Dedifferentiated amniotic fluid mesenchymal stem cell (primary cell): ENCODE measurements around the gene HPS3.

ENCODE experiments used
- DNase-seq: peaks from one replicate; pipeline ENCODE4 v3.0.0-alpha.2; 2016; ENCODE audit errors: extremely low spot score

Gene HPS3

DNA sequence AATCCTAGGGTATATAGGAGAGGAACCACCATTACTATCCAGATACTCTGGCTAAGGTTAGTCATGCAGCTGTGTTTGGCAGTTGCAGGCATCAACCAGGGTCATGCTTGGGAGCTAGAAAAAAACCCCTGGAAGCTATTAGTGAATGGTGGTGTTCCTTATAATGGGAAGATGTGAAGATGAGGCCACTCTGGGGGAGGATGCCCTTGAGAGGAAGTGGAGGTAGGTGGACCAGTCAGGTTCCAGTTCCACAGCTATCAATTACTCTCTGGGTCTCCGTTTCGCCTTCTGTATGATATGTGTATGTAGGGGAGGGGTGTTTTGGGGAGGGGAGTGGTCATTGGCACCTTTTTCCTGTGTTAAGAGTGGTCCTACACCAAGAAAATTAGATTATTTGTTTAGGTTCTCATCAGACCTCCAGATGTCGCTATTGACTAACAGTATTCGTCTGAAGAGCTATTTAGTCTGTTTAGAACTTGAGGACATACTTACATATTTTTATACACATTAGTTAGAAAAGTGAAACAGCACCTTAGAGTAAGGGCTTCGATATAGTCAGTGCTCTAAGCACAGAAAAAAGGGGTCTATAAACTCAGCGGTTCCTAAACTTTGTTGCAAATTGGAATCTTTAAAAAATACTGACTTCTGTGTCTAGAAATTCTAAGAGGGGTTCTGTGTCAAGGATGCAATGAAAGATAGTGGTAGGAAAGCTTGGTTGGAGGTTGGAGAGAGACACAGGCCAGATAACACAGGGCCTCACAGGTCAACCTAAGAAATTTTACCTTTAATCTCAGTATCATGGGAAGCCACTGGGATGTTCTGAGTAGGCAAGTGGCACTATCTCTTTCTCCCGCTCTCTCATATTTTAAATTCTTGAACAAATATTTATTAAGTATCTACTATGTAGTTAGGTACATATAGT, 9.1 kb upstream of the HPS3 start:
- peak; percentile 80 for DNase-seq

GRCh38 chr3:149122721-149123578, 6.5 kb upstream of the HPS3 start:
- no peak for DNase-seq

DNA sequence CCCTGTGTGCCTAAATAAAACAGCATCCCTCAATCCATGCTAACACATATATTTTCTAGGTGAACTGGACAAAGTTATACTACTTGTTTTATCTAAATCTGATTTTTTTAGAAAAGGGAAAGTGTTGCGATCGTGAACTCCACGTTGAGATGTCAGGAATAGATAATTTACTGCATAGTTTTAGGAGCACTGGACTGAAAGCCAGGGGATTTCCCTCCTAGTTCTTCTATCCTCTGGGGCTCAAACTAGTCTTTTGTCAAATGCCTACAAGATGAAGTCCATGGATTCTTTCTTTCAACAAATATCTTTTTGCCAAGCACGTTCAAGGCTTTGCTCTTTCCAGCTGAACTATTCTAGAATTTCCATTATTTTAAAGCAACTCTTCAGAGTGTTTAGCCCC, 617 bp upstream of the HPS3 start:
- DNase-seq: no peak

DNA sequence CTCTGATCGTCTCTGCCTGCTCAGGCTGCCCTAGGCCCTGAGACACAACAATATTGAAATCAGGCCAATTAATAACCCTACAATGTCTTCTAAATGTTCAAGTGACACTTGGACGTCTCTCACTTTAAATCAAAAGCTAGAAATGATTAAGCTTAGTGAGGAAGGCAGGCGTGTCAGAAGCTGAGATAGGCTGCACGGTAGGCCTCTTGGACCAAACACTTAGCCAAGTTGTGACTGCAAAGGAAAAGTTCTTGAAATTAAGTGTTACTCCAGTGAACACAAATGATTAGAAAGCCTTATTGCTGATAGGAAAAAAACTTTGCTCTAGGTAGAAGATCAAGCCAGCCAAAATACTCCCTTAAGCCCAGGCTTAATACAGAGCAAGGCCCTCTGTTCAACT, 2.2 kb downstream of the HPS3 start:
- no peak for DNase-seq

GRCh38 chr3:149134575-149134974, 5.1 kb downstream of the HPS3 start:
- DNase-seq: no peak

DNA sequence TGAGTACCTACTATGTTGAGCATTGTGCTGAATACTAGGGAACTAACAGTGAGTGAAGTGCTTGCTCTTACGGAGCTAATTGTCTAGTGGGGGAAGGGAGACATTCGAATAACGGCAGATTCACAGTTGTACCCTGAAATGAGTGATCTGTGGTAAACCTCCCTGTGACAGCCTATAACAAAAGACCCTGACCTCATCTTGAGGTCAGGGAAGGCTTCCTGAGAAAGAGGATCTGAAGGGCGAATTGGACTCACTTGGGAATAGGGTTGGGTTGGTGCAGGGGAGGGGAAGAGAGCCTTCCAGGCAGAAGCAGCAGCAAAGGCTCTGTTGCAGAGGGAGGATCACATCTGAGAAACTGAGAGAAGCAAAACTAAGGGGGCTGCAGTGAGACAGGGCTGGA, 13.2 kb downstream of the HPS3 start:
- DNase-seq: no peak

GRCh38 chr3:149145356-149145755, 15.9 kb downstream of the HPS3 start:
- no peak for DNase-seq

- no peak for DNase-seq
Observed at GRCh38 chr3:149145974-149146373, 16.5 kb downstream of the HPS3 start.

GRCh38 chr3:149150436-149150835, 21.0 kb downstream of the HPS3 start:
- no peak for DNase-seq

DNA sequence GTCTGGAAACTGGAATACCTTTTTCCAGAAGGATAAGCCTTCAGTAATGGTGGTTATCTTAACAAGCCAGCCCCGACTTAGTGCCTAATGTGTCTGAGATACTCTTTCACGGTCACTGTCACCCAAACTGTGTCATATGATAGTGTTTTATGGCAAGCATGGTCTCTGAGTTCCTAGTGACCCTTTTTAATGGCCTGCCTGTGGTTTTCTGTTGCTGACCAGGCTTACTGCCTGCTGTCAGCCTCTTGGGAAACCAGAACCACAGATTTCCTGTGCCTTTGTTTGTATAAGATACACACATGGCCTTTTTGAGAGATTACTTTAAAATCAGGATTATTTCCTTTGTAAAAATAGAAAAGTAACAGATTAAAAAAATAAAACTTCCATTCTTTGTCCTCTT, 22.4 kb downstream of the HPS3 start:
- no peak for DNase-seq

DNA sequence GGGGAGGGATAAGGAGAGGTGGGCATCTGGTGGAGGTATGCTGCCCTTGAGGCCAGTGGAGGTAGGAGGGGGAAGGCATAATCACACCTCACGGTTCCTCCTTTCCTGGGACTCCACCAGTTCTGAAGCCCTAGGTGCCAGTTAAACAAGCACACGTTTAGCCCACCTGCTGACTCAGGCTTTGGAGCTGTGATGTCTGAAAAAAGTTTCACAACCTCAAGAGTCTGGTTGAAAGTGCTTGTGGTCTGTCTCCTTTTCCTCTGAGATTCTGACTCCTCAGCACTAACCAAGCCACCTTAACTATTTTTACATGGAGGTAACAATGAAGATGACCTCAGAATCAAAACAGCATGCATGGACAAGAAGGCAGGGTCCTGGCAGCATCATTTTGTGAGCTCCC, 23.0 kb downstream of the HPS3 start:
- DNase-seq: no peak

DNA sequence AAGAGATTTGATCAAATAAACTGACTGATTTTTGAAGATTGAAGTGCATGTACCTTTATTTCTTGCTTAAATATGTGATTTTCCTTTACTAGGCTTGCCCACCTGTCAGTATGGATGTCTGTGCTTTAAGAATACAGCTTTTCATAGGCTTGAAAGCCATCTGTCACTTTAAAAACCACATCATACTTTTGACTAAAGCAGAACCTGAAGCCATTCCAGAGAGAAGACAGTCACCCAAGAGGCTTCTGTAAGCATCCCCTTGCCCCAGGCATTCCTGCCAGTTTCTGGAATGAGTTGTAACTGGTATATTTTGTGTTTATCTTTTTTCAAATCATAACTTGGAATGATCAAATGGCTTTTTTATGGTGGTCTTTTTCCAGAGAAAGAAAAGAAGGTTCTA, 24.0 kb downstream of the HPS3 start:
- no peak for DNase-seq

GRCh38 chr3:149160754-149161300, 31.4 kb downstream of the HPS3 start:
- no peak for DNase-seq

- no peak for DNase-seq
Observed at GRCh38 chr3:149162007-149162406, 32.6 kb downstream of the HPS3 start.

GRCh38 chr3:149163066-149163465, 33.6 kb downstream of the HPS3 start:
- no peak for DNase-seq

GRCh38 chr3:149167898-149168297, 38.5 kb downstream of the HPS3 start:
- DNase-seq: no peak

DNA sequence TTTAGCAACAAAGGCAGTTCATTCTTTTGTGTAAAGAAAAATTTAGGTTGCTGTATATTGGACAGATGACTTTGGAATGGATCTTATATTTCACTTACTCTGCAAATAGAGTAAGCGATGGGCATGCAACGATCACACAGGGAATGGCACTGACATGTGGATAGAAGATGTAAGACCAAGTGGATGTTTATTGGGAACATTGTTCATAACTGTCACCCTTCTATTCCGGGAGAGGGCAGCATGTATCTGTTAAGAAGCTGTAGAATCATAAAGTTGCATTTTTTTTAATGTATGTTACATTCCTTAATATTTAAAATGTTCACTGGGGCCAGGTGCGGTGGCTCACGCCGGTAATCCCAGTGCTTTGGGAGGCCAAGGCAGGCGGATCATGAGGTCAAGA, 41.2 kb downstream of the HPS3 start:
- no peak for DNase-seq

DNA sequence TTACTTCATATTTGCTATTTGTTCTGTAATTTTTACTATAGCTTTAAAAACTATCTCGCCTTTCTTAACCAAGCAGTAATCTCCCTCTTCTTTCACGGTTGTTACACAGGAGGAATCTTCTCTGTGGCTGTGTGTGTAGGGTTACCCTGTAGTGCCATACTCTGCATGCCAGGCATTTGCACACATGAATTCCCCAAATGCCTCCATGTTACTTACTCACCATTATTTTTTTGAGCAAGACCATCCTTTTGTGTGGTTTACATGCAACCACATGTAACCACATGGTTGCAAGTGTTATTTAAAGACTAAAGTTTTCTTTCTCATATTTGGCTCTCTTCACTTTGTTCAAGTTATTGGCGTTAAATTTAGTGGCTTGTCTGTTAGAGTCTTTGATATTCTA, 45.5 kb downstream of the HPS3 start:
- peak; percentile 47 for DNase-seq

- no peak for DNase-seq
Observed at GRCh38 chr3:149177122-149177521, 47.7 kb downstream of the HPS3 start.

DNA sequence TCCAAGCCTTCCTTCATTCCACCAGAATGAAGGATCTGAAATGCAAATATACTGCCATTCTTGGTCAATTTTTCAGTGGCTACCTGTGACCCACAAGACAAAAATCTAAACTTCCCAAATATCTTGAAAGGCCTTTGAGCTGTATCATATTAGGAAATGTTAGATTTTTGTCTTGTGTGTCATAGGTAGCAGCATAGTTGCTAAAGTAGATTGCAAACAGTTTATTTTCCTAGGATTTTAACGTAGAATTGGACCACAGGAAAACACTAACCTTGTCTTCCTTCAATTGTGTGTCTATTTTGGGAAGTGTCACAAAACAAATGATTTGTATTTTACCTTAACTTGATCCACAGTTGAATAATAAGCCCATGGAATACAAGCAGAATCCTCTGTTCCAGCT, 49.8 kb downstream of the HPS3 start:
- DNase-seq: no peak

DNA sequence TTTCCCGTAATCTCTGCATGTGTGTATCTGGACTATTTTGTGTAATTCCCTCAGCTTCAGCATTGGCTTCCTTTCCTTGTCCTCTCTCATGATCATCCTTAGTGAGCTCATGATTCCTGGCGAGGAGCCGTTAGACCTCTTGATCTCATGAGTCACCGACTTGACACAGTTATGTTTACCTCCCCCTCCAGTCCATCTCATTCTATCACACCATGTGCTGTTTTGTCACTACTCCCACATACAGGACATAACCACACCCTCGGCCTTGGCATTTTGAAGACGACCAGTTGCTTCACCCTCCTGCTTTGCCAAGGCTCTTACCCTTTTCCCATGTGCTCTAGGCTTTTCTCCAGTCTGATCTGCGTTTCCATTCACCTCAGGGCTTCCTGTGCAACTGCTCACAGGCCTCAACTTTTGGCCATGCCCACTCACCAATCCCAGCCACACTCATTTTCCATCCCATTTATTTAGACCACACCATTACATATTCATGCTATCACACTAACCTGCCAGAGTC, 50.7 kb downstream of the HPS3 start:
- peak; percentile 97 for DNase-seq

DNA sequence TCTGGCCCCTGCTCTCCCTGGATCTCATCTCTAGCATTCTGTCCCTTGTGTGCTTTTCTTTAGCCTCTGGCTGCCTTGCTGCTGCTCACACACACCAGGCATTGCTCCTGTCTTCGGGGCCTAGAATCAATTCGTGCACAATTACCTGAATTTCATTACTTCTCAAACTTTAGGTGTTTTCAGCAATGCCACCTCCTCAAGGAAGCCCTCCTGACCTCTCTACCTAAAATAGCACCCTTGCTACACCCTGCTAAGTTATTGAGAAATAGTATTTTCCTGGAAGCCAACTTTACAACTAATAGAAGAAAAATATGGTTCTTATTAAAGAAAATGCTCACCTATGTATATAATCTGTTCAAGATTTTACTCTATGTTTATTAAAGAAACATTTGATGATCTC, 51.7 kb downstream of the HPS3 start:
- DNase-seq: no peak
